Anterior cingulate cortex (tissue), 58 donors: ENCODE measurements around the gene S100A1.
A peak's percentile ranks its signal among the peaks of the same experiment; 100 is the strongest.
"Not testable (repeated sequence)": the region's sequence is repeated elsewhere in the genome, so short reads cannot be mapped to it uniquely, and the experiment has no call there.

Source experiments
- DNase-seq, 58 donors: peaks; one replicate each; lab custom pipeline; 2025; lab: John Stamatoyannopoulos, UW

The S100A1 gene

DNA sequence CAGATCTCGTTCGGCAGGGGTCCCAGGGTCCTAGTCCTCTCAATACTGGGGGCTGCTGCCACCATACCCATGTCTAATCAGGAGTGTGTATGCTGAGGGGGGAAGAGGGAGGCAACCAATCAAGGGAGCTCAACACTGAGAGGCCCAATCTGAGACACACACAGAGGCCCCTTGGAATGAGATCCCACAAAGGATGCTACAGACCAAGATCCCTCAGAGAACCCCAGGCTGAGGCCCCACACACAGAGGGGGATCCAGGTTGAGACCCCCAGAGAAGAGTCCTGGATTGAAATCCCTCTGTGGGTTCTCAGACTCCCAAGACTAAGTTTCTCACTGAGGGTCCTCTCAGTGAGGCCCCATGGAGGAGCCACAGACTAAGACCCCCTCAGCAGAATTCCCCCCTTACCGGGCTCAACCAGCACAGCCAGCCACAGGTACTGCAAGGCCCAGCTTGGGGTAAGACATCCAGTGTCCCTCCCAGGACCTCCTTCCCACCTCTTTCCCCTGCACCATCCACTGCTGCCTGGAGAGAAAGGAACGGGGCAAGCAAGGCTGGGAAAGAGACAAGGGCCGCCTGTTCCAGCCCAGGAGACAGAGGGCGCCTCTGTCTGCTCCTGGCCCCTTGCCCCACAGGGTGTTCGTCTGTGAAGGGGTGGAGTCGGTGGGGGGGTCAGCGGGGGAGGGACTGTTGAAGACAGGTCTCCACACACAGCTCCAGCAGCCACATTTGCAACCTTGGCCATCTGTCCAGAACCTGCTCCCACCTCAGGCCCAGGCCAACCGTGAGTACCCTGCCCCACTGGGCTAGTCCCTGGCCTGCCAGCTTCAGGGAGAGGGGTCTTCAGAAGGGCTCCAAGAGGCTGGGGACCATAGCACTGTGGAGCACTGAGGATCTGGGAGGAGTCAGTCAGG is at the start of gene S100A1:
TSS of gene S100A1 (plus strand) at position 720 of the 912 bp plus-strand sequence. CDS start 2,088 bp downstream, outside the sequence.
- peak in 53 of 58 donors; percentile 16 to 91 (median 68) for DNase-seq

DNA sequence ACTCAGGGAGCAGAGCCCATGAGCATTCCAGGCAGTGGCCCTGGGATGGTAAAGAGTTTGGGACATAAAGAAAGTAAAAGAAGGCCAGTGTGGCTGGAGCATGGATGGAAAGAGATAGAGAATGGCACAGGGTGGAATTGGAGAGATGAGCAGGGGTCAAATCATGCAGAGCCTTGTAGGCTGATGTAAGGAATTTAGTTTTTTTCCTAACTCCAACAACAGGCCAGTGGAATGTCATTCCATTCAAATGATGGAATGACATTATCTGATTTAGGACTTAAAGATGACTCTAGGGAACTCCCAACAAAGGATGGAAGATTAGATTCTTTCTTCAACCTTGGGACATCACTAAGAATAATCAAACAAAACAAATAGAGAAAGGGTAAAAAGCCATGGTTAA is 49.7 kb upstream of the S100A1 start:
- DNase-seq: no peak

DNA sequence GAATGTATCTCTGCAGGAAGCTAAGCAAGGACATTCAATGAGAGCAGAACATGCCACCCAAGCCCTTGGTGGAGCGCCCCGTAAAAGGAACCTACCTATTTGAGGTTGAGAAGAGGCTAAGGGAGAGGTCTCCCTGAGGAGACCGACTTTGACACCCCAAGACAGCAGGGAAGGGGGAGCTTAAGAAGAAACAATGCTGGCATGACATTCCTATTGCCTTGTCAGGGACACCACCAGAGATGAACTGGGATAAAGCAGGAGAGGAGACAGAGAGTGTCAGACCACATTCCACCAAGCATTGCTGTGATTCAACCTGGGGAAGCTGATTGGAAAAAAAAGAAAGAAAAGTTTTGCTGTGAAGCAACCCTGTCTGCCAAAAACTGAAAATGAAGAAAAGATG is 49.3 kb upstream of the S100A1 start:
- DNase-seq: no peak

DNA sequence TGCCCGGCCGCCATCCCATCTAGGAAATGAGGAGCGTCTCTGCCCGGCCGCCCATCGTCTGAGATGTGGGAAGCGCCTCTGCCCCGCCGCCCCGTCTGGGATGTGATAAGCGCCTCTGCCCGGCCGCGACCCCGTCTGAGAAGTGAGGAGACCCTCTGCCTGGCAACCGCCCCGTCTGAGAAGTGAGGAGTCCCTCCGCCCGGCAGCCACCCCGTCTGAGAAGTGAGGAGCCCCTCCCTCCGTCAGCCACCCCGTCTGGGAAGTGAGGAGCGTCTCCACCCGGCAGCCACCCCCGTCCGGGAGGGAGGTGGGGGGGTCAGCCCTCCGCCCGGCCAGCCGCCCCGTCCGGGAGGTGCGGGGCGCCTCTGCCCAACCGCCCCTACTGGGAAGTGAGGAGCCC is 45.4 kb upstream of the S100A1 start:
- DNase-seq: not testable (repeated sequence)

DNA sequence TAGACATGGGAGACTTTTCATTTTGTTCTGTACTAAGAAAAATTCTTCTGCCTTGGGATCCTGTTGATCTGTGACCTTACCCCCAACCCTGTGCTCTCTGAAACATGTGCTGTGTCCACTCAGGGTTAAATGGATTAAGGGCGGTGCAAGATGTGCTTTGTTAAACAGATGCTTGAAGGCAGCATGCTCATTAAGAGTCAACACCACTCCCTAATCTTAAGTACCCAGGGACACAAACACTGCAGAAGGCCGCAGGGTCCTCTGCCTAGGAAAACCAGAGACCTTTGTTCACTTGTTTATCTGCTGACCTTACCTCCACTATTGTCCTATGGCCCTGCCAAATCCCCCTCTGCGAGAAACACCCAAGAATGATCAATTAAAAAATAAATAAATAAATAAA is 44.7 kb upstream of the S100A1 start:
- not testable (repeated sequence) for DNase-seq

DNA sequence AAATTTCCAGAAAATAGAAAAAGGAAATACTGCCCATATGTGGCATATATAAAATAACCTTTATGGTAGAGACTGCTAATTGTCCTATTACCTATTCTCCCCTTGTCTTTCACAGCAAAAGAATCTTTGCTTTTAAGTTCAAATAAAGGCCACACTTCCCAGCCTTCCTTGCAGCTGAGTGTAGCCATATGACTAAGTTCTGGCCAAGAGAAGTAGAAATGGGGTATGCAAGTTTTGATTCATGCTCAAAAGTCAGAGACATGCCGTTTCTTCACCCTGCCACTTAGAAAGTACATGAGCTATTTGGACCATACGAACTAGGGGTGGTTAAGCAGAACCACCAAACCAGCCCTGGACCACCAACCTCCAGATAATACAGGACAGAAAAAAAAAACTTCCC is 44.3 kb upstream of the S100A1 start:
- no peak for DNase-seq

DNA sequence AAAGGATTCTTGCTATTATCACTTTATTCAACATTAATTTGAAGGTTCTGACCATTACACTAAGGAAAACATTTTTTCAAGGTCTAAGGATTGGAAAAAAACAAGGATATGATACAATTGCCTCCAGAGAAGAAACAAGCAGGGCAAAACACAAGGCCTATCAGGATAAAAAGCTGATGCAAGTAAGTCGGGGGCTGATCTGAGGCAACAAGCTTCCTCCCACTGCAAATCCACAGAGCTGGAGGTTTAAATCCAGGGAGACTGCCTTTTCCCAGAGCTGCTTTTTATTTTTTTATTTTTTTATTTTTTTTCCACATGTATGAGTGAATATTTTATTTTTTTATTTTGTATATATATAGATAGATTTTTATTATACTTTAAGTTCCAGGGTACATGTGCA is 43.2 kb upstream of the S100A1 start:
- no peak for DNase-seq

DNA sequence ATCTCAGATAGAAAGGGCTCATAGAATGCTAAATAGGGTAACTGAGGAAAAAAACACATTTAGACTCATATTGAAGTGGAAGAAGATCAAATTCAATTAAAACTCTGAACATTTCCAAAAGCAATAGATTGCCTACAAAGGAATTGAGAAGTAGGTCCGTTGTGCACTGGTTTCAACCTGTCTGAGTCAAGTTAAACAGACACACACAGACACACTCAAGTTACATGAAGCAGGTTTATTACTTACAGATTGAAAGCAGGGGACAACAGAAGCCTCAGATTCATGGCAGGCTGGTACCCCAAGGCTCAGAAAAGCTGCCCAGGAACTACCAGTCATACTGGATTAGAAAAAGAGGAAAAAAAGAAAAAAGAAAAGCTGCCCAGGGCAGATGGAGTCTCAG is 41.9 kb upstream of the S100A1 start:
- no peak for DNase-seq

DNA sequence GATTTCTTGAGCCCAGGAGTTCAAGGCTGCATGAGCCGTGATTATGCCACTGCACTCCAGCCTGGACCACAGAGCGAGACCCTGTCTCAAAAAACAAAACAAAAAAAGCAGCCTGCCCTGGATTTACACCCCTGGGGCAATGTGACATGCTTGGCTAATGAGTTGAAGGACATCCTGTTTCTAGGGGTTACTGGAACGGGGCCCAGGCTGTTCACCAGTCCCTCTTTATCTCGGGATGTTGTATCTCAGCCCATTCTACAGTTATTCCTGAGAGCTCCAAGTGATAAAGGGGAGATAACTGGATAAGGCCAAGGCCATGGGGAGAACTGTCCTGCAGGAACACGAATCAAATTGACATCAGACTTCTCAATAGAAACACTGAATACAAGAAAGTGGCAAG is 40.9 kb upstream of the S100A1 start:
- DNase-seq: no peak

DNA sequence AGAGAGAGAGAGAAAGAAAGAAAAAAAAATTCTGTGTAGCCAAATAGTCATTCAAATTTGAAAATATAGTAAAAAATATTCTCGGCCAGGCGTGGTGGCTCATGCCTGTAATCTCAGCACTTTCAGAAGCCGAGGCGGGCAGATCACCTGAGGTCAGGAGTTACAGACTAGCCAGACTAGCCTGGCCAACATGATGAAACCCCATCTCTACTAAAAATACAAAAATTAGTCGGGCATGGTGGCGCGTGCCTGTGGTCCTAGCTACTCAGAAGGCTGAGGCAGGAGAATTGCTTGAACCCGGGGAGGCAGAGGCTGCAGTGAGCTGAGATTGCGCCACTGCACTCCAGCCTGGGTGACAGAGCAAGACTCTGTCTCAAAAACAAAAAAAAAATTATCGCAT is 40.2 kb upstream of the S100A1 start:
- DNase-seq: not testable (repeated sequence)

DNA sequence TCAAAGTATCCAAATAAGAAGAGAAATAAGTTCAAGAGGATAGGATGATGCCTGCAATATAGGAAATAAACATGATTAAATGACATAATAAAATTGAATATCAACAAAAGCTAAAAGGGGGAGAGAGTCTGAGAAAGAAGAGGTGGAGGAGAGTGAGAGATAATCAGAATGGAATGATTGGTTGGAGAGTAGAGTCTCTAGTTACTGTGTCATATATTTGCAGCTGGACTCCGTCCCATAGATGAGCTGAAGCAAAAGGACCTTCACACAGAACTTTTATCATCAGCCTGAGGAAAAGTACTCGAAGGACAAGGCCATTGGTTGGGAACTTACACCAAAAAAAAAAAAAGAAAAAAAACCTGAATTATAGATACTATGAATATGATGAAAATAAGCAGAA is 39.8 kb upstream of the S100A1 start:
- DNase-seq: no peak

DNA sequence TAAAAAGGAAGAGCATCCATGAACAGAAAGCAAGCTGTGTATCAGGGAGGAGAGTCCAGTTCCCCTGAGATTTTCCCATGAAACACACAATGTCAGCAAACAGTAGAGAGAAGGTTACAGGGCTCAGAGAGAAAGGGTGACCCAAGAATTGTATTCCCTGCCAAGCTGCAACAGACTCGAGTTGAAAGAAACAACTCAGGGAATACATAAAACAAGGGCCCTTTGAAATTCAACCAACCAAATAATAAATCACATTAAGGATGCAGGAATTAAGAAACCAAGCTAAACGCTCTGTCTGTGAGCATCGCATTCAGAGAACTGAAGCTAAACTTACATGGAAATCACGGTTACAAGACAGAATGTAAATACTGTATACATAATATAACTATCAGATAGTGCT is 35.5 kb upstream of the S100A1 start:
- DNase-seq: peak in 4 of 58 donors; percentile 18 to 66 (median 39)

DNA sequence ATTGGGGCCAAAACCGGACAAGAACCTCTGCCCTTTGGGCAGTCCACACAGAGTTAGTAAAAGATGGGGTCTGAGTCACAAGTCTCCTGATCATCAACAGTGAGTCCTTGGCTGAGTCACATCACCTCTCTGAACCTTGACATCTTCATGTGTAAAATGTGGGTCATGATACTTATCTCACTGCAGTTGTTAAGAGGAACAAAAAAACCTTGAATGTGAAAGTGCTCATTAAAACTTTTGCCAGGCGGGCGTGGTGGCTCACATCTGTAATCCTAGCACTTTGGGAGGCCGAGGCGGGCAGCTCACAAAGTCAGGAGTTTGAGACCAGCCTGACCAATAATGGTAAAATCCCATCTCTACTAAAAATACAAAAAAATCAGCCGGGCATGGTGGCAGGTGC is 31.0 kb upstream of the S100A1 start:
- DNase-seq: no peak

DNA sequence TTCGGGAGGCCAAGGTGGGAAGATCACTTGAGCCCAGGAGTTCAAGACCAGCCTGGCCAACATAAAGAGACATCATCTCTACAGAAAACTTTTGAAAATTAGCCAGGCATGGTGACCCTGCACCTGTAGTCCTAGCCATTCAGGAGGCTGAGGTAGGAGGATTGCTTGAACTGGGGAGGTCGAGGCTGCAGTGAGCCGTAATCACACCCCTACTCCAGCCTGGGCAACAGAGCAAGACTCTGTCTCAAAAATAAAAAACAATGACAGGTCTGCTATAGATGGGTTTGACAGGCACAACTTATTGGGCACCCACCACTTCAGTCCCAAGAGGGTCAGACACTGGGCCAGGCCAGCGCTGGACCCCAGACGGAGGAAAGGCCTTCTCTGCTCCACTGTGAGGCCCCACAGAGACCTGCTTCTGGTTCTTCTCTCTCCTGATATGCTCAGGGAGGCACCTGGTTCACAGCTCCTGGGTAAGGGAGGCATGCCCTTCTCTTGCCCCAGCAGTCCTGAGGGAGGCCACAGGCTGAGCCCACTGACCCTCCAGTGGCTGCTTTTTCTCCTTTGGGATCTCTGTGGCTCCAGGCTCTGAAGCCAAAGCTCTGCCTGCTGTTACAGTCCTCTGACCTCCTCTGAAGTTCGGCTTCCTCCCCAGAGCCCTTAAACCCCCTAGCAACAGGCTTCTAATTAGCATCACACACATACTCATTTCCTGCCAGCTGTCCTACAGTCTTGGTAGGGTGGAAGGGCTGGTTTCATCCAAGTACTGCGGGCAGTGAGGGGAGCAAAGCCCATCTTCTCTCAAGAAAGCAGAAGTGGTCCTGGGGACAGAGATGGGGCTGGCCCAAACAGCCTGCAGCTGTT is 29.7 kb upstream of the S100A1 start:
- peak in 4 of 58 donors; percentile 9 to 25 (median 20) for DNase-seq

DNA sequence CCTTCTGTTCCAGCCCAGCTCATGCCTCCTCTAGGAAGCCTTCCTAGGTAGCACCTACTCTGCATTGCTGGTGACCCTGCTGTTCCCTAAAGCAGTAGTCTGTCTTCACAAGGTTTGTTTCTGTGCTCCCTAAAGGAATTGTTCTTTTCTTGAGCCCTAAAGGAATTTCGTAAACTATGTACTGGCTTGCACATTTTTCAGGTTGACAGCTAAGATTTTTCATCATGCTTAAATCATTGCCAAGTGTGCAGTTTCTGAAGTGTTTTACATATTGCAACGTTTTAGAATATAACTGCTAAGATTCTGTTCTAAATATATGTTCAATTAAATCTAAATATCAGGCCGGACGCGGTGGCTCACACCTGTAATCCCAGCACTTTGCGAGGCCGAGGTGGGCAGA is 28.4 kb upstream of the S100A1 start:
- DNase-seq: no peak

DNA sequence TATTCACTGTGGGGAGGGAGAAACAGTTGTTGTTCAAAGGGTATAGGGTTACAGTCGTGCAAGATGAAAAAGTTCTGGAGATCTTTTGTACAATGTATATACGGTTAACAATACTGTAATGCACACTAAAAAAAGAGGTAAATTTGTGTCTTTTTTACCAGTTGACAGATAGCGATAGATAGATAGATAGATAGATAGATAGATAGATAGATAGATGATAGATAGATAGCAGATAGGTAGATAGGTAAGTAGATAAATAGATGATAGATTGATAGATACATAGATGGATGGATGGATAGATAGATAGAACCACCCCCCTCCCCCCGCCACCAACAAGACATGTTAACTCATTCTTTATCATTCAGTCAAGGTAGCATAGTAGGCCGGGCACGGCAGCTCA is 25.5 kb upstream of the S100A1 start:
- no peak for DNase-seq

DNA sequence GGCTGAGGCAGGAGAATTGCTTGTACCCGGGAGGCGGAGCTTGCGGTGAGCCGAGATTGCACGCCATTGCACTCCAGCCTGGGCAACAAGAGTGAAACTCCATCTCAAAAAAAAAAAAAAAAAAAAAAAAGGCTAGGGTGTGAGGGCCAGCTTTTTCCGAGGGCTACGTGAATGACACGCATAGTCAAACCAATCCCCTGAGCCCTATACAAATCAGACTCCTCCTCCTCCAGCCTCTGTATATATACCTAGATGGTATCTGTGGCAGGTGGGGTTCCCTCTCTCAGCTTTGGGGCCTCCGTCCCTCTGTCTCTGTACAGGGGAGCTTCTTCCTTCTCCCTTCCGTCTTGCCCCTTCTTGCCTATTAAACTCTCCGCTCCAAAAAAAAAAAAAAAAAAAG is 22.0 kb upstream of the S100A1 start:
- DNase-seq: no peak

DNA sequence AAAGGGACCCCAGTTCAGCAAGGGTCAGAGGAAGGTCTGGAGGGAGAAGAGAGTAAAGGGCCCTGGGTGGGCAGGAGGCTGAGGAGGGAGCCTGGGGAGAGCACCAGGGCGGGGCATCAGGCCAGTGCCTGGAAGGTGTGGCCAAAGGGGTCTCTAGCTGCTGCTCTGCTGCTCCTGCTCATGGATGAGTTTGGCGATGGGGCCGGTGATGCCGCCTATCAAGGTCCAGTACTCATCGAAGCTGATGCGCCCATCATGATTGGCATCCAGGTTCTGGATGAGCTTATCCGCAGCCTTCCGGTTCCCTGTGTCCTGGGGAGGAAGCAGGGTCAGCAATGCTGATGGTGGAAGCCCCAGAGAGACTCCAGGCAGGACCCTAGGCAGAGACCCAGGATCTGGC is 20.9 kb upstream of the S100A1 start:
- no peak for DNase-seq

DNA sequence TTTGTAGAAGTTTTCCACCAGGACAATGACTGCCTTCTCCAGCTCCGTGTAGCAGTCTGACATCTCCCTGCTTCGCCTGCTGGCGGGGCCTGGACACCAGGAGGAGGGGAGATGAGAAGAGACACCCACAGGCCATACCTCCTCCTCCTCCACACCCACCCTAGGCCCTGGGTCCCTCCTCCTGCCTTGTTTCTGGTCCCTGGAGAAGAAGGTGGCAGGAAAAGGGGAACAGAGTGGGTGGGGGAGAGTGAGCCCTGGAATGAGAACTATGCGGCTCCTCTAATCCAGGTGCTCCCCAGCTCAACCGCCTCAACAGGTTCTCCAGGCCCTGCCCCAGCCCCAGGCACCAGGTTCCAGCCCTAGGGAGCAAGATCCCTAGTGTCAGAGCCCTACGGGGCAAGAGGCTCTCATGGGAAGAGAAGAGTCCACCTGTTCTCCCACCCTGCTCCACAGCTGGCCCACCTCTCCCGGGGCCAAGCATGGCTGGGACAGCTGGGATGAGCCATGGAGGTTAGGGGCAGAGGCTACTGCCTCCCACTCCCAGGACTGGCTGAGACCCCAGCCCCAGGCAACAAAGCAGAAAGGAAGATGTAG is 20.0 kb upstream of the S100A1 start:
- no peak for DNase-seq

DNA sequence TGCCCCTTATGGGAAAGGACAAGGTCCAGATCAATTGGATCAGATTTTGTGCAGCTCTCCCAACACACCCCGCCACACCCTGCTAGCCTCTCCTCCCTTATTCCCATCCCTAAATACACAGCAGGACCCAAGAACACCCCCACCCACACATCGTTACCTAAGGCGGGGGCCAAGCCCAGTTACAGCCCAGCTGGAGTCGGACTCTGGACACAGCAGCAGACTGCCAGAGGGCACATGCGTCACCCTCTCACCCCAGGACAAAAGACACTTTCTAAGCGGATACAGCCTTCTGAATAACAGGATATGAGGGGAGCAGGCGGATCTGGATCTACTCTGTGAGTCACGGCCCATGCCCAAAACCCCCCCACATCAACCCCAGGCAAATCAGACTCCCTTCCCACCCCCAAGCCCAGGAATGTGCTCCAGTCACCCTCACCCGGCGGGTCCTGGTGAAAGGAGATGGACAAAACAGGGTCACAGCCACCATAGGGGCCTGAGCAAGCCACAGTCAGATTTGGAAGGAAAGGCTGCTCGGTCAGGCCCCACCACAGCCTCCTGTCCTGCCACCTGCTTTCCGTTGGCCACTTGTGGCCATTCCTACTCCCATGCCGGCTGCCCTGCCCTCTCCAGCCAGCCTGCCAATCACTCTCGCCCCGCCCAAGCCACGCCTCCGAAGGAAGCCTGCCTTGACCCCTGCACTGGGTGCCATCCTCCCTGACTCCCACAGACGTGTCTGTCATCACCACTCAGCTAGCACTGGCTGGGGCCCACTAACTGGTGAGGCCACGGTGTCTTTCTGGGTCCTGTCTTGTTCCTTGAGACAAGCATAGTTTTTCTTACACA is 19.3 kb upstream of the S100A1 start:
- peak in 42 of 58 donors; percentile 5 to 95 (median 41) for DNase-seq
